Activated naive CD4-positive, alpha-beta T cell (primary cell): ENCODE results near the gene C8B.

ENCODE experiments used
- DNase-seq, 4 experiments: peaks; one replicate each; lab custom pipeline; 2025; lab: John Stamatoyannopoulos, UW

Gene C8B

DNA sequence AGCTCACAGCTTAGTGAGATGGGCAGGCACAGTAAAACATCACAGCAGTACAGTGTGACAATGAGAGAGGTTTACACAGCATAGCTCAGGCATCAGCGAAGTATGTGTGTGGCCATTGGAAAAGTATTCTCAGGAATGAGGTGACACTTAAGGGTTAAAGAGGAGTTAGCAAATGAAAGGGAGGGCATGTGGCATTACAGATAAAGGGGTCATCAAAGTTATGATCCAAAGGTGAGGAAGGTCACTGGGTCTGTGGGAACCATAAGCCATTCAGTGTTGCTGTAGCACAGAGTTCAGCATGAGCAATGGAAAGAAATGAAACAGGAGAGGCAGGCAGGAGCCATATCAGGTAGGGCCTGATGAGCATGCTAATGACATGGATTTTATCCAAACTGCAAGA lies 4.5 kb upstream of the C8B start:
- no peak for DNase-seq

DNA sequence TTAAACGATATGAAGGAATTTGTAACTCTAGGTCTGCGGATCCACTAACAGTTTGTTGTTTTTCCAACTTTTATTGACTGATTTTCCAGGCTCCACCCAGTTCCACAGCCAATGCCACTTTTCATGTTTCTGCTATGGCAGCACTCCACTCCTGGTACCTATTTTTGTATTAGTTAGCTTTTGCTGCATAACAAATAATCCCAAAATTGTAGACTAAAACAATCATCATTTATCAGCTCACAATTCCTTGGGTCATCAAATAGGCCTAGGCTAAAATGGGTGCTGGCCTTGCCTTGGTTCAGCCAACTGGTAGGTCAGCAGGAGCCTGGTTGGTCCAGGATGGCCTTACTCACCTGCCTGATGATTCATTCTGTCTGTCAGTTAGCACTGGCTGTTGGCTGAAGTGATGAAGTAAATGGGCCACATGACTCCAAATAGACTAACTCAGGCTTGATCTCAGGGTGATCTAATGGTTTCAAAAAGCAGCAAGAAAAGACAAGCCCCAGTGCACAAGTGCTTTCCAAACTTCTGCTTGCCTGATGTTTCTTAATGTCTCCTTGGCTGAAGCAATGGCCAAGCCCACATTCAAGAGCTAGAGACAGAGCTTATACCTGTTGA lies 3.2 kb upstream of the C8B start:
- no peak for DNase-seq

DNA sequence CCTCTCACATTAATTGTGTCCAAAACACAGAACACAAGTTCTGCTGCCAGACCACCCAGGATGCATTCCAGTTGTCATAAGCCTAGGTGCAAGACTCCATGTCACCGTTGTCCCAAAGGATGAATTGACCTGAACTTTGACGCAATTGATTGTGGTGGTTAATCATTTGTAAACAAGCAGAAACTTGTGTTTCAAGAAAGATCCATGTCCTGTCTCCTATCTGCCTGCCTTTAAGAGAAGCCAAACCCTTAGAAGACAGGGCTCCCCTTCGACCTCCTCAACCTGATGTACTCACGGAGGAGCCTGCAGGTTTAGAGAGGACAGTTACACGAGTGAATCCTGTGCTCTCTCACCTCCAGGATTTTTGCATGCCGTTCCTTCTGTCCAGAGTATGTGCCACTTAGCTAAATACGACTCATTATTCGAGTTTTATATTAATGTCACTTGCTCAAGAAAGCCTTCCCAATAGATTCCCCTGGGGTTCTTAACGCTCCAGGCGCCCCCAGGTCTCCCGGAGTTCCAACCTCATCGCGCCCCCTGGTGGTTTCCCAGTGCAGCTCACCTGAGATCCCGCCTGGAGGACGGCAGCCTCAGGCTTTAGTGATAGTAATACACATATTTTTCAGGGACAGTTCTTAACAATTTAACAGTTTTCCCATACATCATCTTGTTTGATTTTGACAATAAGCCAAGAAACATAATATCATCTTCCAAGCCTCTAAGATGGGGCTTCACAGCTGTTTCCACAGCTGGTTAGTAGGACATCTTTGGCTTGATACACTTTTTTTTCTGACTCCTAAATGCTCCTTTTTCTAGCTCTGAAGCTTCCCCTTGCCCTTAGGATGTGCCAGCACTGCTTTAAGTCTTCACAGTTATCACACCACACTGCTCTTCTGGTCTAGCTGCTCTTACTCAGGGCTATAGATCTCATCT lies 2.4 kb upstream of the C8B start:
- DNase-seq = no peak

DNA sequence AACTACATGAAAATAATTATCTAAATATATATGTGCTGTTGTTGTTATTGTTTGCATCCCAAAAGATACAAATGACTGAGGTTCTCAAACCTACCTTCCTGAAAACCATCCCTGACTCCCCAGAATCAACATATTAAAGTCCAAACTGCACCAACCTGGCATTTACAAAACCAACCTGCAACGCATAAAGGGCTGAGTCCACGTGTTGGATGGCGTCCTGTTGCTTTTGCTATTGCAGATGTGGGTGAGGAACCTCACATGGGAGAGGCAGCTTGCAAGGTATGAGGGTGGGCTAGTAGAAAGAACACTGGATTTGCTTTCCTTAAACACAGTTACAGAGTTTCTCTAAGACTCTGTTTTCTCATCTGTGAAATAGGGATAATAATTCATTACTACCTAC lies 1.5 kb upstream of the C8B start:
- no peak for DNase-seq

DNA sequence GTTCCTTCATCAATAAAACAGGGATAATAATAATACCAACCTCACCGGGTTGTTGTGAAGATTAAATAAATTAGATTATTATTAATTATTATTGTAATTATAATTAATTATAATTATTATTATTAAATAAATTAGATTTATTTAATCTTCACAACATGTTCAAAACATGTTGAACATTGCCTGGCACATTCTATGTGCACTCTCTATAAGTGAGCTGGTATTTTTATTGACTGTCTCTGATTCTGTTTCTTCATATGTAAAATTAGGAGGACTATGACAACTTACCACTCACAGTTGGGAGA lies 834 bp upstream of the C8B start:
- no peak for DNase-seq

DNA sequence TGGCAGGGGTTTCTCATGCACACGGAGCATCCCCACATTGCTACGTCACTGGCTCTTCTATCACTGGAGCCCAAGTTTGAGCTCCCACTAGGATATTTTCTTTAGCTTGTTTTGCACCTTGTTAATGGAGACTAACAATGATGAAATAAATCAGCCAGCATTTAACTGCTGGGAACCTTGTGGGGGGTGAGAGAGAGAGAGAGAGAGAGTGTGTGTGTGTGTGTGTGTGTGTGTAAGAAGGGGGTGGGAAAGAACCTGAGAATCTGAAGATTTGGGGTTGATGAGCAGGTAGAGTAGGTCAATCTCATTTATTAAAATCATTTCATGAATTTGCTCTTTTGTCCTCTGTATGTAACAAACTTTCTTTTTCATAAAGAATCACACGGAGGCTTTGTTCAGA lies 624 bp downstream of the C8B start:
- DNase-seq = no peak

DNA sequence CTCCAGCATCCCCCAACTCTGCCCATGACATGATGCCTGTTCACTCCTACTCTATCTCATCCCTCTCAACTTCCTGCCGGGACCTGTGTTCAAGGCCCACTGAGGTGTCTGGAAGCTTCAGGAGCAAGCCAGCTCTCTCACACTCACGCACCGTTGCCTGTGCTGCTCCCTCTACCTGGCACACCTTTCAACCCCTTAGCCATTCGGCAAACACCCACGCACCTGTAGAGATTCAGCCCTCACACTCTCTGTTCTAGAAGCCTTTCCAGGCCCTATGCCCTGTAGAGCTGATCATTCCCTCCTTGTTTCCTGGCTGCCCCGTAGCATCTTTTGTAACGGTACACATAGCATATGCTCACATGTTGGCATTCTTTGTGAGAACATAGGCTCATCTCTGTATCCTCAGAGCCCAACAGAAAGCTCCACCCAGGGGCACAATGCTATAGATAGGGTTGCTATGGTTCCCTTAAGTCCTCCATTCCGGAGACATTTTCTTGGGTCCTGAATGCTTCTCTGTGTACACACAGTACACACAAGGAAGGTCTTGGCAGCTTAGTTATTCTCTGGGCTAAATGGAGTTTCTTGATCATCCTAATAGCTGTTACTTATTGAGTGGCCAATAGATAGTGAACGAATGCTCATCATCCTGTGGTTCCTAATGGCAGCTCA lies 1.3 kb downstream of the C8B start:
- DNase-seq = no peak

DNA sequence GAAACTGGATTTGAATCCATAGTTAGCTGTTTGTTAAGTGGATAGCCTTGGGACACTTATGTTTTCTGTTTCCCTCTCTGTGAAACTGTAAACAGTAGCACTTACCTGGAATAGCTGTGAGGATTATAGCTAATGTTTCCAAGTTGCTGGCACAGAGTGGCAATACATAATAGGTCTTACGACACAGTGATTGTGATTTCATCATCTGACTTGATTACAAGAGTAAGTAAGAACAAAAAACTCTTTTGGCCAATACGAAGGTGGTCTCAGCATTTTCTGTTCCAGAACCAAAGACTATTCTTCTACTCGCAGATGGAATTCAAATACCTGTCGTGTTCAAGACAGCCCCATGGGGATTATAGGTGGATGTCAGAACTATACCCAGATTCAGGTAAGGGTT lies 2.1 kb downstream of the C8B start:
- DNase-seq = no peak

DNA sequence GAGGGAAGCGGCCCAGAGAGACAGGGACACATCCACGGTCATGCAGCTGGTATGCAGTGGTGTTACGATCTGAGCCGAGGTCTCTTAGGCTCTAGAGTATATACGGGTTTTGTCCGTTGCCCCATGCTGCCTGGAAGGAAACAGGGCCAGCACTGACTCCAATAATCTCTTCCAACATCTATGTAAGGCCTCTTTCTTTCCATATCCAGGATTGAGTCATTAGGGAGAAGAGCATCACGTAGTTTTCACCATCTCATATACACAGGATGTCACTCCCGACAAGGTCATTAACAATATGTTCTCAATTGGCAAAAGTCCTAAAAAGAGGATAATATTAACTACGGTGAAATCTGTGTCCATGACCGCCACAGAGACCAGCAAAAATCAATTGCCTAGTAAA lies 4.4 kb downstream of the C8B start:
- DNase-seq = no peak

DNA sequence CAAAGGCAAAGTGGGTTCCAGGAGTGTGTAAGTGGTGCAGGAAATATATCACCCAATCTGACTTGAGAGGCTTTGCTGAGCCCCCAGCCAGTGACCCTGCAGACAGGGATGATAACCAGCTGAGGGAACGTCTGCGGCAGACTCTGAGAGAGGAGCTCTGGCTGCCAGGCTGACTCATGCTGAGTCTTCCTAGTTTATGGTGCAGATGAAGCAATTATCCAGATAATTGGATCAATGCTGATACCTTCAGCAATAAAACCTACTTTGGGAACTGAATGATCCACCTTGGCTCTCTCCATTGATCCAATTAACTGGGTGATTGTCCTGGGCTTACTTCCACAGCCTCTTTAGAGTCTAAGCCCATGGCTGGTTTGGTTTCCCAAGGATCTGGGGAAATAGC lies 7.3 kb downstream of the C8B start:
- DNase-seq = no peak

DNA sequence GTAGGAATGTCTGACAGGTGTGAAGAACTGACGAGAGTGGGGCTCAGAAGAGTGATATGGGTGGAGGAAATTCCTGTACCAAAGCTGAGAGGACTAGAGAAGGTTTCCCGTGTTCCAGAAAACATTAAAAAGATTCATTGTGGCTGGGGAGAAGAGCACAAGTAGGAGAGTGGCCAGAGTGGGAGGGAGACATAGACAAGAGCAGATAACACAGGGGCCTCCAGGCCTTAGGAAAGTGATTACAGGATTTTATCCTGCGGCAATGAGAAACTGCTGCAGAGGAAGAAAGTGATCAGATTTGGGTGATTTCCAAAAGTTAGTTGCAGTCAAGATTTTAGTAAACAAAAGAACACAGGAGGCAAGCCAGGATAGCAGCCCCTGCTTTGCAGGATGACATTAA lies 7.9 kb downstream of the C8B start:
- no peak for DNase-seq

DNA sequence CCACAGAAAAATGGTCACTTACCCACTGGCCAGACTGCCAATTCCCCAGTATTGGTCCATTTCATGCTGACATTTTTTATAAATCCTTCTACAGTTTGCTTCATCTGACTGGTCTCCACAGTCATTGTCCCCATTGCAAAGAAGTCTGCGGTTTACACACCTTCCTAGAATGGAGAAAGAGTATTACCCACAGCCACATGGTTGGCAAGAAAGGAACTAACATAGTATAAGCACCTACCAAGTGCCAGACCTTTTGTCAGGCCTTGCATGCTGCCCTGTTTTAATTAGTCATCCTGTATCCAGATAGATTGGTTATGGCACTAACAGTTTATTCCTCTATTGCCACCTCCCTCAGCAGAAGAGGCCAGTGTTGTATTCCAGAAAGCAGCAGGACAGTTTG lies 11.2 kb downstream of the C8B start:
- no peak for DNase-seq

DNA sequence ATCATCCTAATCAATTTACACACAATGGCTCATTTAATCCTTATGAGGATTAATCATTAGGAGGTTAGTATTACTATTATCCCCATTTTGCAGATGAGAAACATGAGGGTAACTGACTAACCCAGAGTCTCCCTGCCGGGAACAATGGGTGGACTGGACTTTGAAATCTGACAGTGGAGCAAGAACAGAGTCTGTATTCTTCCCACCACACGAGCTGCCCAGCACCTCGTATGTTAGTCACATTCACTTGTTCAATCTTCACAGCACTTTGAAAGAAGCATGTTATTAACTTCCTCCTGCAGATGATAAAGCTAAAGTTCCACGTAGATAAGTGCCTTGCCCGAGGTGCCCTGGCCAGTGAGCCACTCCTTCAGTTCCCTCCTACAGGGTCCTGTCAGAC lies 12.4 kb downstream of the C8B start:
- no peak for DNase-seq

DNA sequence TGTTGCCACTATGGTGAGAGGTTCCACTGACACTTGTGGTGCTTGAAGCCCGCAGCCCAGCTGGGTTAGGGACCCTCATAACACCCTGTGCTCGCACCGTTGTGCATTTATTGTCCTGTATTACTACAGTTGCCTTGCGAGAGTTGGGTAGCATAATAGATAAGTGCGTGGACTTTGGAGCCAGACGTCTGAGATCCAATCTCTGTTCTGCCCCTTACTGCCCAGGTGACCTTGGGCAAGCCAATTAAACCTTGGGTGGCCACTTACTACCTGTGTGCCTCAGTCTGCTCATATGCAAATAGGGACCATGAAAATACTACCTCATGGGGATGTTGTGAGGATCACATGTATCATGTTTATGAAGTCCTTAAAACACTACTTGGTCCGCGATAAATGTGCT lies 13.3 kb downstream of the C8B start:
- DNase-seq = no peak

DNA sequence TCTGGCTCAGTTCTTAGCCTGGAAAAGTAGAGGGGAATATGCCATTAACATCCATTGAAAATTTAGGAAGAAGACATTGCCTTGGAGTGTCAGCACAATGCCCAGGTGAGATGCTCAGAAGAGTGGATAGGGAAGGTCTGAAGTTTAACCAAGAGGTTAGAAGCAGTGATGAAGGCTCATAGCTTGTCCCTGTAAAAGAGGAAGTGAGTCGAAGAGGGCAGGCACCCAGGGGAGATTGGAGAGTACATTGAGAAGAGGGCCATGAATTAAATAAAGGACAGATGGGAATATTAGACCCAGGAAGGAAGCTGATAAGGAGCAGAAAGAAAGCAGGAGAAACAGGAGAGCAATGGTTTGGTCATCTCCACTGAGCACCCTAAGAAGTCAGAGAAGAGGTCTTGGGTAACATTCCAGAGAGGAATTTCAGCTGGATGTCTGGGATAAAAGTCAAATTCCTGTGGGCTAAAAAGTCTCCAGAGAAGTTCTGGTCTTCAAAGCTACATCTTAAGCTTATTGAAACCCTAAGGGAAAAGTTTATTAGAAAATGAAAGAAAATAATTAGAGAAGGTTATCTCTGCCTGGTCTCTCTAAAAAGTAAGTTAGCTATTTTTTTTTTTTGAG lies 17.3 kb downstream of the C8B start:
- no peak for DNase-seq

DNA sequence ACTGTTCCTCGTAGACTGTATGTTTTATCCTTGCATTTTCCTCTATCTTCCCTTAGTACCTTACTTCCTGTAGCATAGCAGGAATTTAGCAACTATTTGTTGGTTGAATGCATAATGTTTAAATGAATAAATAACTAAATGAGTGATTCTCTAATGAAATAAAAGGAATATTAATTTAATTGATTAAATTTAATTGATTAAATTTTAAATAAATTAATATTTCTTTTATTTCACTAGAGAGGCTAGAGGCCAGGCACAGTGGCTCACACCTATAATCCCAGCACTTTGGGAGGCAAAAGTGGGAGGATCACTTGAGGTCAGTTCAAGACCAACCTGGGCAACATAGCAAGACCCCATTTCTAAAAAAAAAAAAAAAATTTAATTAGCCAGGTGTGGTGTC lies 25.8 kb downstream of the C8B start:
- DNase-seq = no peak

DNA sequence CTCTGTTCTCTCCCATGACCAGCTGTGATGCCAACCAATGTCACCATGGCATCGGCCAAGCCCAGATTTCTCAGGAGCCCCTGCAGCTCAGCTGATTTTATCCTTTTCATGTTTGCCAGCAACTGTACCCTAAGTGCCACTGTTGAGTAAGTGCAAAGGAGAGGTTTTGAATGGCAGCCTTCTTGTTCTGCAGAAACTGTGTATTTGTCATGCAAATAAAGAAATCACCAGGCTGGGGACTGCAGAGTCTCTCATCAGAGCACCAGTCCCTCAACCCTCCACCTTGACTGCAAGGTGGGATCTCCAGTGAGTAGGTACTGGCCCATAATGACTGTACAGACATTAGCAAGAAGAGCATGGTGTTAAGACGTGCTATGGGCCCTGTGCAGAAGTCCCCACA lies 26.6 kb downstream of the C8B start:
- no peak for DNase-seq

DNA sequence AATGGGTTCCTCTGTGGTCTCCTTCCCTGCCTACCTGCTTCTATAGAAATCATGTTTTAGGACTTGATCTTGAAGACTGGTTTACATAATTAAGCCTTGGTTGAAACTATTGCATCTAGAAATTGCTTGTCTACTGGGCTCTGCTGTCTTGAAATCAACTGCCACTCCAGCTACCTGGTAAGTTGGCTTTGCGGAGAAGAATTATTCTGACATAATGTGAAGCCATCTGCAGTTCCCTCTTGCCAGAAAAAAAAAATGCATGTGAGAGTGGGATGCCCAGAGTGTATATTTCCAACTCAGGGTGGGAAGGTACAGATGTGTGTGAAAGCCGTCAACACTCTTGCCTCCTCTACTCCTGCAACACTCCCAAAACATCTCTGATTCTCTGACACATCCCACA lies 27.2 kb downstream of the C8B start:
- no peak for DNase-seq

DNA sequence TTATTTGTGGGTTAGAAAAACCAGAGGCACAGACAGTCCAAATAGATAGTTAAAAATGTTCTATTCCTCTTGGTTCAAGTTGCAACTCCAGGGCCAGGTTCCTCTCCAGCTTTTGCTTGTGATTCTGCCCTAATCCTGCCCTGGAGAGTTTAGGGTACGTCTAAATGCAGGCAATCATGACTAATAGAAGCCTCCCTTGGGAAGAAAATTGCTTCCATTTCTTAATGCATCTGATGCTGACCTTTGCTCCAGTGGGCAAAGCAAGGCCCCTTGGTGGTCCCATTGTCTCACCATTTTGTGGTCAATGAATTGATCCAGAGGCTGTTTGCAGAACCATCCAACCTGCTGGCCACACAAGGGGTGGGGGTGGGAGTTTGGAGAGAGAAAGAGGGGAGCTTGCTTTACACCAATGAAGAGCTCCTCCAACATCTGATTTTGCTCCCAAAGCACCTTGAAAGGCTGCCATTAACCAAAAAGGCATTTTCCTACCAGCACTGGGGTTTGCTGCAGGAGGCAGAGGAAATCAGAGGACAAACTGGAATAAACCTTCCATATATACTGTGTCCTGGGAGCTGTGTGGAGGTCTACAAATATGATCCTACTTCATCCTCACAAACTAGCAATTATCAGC lies 31.3 kb downstream of the C8B start:
- no peak for DNase-seq

DNA sequence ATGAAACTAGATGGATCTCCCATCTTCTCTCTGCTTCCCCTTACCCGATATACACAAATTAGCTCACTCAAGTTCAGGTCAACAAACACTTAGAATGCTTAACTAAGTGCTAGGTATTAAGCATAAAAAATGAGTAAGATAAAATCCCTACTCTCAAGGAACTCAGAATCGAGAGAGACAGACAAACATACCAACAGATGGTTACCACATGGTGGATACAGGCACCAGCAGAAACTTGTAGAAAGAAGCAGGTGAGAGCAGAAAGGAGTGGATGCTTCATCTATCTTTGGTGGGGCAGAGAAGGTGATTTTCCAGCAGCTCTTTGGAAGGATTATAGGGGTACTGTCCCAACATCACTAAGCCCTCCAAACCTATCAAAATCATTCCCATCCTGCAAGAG lies 32.2 kb downstream of the C8B start:
- no peak for DNase-seq

DNA sequence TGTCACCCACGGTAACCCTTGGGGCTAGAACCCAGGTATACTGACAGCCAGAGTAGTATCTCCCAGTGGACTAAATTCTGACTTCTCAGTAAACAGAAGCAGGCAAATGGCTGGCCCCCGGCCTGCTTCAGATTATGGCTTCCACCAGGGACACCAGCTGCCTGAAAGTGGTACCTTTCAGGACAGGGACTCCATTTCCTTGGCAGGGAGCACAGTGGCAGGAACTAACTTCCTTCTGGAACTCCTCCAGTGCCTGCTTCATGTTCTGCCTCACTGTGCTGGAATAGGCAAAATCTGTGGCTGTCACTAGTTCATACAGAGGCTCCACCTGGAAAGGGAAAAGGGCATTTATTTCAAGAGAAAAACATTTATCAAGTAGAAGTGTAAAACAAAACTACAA lies 32.7 kb downstream of the C8B start:
- DNase-seq = no peak

DNA sequence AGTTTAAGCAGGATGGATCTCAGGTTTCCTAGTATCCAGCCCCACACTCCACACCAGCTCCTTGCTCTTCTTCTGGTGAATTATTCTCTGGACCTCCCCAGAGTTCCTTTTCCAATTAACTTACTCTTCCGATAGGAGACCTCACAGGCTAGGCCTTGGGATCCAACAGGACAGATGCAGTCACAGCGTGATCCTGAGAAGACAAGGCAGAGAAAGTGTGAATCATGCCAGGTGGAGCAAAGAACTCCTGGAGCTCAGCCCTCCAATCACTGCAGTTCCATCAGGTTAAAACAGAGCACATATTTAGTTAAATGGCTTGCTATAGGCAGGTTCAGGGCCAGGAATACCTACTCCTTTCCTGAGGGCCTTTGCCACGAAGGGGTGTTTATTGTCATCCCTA lies 34.1 kb downstream of the C8B start:
- DNase-seq = no peak

DNA sequence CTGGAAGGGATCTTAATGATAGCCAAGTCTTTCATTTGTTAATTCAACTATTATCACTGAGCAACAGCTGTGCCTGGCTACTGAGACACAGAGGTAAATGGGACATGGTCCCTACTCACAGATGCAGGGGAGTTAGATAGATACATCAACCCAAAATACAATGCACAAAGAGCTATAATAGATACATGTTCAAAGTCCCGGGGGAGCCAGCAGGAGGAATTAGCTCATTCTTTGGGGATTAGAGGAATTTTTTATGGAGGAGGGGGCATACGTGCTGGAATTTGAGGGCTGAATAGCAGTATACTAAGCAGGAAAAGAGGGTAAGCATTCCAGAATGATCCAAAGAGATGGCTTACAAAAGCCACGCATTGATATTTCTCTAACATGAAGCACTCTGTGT lies 34.6 kb downstream of the C8B start:
- DNase-seq = no peak
